Left ventricle myocardium superior (tissue), 1 donor: ENCODE data around the gene NUDT2. TPM values are rescaled to one million over a fixed set of nuclear protein-coding genes. Genes with fewer than 3 reads are reported as not detected.

ENCODE experiments used
- ATAC-seq: fragments of 200-7000 bp; cut with Tn5 transposase; one replicate; pipeline ENCODE4 v1.9.1; 2020; ENCODE audit warnings: mild to moderate bottlenecking, moderate library complexity
- DNase-seq: peaks from one replicate; pipeline ENCODE4 v3.0.0-alpha.2; 2020
- intact Hi-C: fragments of 100-400 bp; cut with micrococcal nuclease; formaldehyde crosslinking; loops from one replicate; pipeline ENCODE4 v1.11.0; 2022
- total RNA-seq: library from RNA; stranded (reverse); fragmentation: NEBNext Ultra II Directional; extraction: Animal tissue kit (Norgen Biotek cat#: 25700); gene quantifications from one replicate; pipeline ENCODE4 v1.2.1, GENCODE V29; 2021
- donor health status: DM: no; HTN: yes; CAD: no; lungs with severe emphysema.

The NUDT2 gene
- total RNA-seq, 1 donor from 2014 or later, result 19.6 TPM

DNA sequence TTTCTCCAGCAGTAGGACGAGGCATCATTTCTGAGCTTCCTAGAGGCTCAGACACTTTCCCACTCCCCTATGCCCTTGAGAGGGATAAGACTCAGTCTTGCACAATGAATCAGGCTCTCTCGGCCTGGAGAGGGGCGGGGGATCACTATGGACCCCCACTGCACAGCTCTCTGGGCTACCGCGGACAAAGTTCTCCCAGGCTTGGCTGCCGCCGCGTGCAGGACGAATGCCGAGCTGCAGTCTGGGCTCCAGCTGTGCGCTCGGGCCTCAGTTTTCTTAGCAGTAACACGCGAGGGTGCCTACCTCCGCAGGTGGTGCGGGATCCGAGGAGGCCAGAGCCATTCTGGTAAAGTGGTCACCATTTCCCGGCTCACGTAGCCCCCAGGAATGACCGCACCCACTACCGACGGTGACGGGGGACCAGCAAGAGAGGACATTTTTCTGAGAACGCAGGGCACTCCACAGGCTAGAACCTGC lies 50.7 kb downstream of the NUDT2 start:
- DNase-seq (peak; percentile 43), ATAC-seq (no peak)
- intact Hi-C loops, result no loop called here

DNA sequence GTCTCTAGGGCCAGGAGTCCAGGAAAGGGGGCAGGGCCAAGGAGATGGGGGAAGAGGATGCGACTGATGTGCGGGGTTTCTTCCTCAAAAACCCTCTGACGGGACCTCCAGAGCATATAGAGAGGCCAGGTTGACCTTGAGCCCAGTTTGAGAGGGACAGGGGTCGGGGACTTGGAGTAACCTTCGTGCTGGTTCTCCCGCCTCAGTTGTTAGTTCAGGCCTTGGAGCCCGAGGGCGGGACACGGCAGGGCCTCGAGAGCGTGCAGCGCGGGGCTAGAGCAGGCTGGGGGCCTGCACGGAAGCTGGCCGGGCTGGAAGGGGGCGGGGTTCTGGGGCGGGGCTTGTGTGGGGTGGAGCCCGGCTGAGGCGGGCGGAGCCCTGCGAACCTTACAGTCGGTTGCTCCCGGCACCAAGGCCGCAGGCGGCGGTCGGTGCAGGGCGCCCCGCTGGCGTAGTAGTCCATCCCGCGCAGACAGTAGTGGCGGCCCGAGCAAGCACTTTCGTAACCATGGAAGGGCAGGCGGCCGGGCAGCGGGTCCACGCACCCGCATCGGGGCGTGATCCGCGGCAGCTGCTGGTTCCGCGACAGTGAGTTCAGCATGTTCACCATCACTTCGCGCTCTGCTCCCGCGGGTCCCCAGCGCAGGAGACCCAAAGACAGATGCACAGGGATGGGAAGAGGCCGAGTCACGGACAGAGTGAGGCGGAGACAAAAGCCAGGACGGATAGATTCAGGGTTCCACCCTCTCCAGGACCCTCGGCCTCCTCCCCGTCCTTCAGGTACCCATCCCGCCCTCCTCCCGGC lies 51.3 kb downstream of the NUDT2 start:
- intact Hi-C loops, result no loop called here
- DNase-seq, result peak; percentile 89
- peak; percentile 81 for ATAC-seq

DNA sequence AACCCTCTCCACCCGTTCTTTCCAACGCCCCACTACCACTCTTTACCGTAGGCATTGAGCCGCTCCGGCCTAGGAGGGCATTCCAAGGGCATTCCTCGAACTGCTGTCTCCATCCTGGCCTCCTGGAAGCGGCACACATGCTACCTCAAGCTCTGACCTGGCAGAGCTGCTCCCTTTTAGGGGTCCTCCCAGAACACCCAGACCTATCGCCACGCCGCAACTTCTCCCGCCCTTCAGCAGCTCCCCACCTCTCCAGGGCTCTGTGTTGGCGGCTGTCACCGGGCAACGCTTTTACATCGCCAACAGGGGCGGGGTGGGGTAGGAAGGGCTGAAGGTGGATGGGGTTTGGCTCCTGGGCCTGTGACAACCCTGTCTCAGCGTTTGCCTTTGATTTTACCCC lies 52.0 kb downstream of the NUDT2 start:
- DNase-seq (peak; percentile 52), ATAC-seq (peak; percentile 19)
- intact Hi-C loops, result no loop called here

DNA sequence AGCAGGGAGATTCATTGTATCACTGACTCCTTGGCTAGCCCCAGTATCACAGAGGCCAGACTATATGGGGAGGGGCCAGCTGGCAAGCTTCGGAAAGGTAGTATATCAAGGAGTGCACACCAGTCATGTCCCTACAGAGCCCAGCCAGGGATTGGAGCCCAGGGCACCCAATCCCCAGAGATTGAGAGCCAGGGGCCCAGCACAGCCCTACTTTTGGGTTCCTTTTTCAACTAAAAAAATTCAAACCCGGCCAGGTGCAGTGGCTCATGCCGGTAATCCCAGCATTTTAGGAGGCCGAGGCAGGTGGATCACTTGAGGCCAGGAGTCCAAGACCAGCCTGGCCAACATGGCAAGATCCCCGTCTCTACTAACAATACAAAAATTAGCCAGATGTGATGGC lies 52.7 kb downstream of the NUDT2 start:
- intact Hi-C loops, result no loop called here
- DNase-seq, result no peak
- ATAC-seq, result no peak

DNA sequence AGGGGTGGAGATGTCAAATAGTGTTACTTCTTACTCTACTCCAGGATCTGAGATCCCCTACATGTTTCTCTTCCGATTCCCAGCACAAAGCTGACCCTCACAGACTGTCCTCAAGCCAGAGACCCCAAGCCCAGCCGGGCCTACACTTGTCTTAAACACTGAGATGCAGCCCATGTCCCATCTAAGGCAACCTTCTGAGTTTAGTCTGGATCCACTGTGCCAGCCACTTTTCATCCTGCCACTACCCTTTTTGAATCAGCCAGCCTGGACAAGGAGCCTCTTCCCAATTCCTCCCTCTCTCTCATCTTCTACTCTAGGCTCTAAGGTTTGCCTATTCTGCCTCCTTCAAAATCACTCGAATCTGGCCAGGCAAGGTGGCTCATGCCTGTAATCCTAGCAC lies 53.5 kb downstream of the NUDT2 start:
- intact Hi-C loops, result no loop called here
- no peak for ATAC-seq
- DNase-seq, result no peak

DNA sequence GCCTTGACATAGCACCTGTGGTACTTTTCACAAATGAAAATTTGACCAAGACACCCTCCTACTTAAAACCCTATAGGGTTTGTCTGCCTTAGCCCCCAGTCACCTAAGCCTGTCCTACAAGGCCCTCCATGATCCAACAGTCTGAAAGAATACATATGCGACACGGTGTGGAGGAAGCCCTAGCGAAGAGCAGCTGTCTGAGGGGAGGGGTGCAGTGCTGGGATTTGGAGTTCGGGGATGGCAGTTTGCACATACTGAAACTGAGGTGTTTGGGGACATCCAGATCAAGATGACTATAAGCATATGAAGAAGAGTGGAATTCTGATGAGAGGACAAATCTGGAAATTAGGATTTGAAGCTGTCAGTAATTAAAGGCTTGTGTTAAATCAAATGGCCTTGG lies 54.5 kb downstream of the NUDT2 start:
- ATAC-seq (no peak), DNase-seq (no peak)
- intact Hi-C loops, result no loop called here

DNA sequence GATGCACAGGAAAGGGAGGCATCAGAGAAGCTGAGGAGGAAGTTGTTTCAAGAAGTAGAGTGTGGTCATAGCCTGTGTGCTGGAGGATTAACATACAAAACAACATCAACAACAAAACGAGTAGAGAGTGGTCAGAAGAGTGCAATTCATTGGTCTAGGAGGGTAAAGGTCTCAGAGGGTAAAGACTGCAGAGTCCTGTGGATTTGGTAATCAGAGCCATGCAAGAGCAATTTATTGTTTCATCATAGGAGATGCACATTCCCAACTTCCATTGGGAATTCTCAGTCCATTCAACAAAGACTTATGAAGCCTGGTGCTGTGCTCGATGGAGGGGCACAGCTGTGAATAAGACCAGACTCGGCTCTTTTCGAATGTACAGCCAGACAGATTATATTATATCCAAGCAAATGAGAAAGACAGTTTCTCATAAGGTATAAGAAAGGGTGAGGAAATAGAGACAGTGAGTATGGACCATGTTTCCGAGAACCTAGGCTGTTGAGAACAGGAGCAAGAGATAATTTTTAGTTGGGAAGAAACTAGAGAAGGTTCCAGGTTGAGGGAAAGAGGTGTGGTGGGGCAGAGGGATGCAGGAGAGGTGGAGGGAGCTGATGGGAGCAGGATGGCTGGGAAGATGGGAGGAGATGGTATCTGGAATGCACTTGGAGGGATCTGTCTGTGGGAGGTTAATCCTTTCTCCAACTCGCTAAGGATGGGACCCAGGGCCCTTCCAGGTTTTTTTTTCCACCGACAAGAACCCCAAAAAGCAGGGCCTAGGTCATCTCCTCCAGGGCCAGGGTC lies 55.2 kb downstream of the NUDT2 start:
- no peak for ATAC-seq
- DNase-seq, result no peak
- intact Hi-C loops, result no loop called here

DNA sequence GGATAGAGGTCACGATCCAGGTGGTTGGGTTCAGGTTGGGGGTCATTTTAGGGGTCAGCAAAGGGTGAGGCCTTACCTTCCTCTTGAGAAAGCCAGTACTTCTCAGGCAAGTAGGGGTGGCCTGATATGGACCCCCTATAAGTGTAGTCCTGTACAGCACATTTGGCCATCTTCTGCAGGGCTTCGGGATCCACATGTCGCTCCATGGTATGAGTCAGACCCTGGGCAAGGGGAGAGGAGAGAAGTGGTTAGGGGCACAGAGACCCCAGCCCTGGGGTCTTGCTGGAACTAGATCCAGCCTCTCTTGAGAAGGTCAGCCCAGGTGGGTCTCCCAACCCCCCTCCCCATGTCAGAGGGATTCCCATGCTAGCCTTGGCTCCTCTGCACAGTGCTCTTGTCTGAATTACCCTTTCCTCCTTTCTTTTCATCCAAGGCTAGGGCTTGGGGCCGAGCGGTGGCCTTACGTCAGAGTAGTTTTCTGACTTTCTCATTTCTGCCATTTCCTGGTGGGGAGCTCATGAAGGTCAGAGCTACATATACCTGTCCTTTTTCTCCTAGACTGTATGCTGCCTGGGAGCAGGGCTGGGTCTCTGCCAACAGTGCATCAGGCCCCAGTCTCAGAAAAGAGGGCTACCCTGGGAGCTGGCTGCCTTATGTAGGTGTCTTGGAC lies 56.3 kb downstream of the NUDT2 start:
- DNase-seq (no peak), ATAC-seq (no peak)
- intact Hi-C loops, result no loop called here

DNA sequence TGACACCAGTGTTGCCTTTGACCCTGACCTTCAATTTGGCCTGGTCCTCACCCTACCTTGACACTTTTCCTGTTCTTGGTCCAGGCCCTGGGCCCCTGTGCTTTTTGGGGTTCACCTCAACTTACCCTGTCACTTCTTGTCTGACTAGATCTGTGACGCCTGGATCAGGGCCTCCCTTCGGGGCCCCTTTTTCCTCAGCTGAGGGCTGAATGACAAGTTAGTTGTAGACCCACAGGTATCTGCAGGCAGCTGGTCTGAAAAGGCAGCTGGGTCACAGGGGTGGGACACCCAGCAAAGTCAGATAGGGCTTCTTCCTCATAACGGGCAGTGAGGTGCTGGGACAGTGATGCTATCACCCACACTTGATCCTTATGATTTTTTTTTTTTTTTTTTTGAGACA lies 57.3 kb downstream of the NUDT2 start:
- intact Hi-C loops, result no loop called here
- DNase-seq (no peak), ATAC-seq (no peak)

DNA sequence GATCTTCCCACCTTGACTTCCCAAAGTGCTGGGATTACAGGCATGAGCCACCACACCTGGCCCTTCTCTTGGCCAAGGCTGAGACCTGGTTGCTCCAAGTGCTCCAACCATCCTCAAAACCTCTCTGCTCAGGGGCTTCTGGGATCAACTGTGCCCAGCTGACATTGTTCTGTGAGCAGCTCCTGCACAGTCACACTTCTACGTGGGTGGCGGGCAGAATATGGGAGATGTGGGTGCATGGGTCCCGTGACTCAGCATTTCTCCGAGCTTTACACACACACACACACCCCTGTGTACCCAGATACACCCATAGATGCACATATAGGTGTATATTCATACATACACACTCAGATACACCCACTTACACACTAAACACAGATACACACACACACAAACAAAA lies 57.9 kb downstream of the NUDT2 start:
- ATAC-seq (no peak), DNase-seq (no peak)
- intact Hi-C loops, result no loop called here

DNA sequence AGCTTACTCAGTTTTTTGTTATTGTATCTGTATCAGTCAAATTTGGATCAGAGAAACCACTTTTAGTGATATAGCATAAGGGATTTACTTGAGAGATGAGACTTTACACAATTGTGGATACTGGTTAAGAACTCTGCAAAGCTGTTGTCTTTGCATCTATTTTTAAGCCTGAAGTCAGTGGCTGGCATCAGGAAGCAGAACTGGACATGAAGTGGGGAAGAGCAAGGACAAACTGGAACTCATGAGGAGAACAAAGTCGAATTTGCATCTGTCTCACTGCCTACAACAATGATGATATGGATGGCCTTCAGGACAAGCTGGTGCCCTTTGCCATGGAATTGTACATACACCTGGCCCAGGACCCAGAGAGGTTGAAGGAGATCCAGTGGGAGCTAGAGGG lies 63.1 kb downstream of the NUDT2 start:
- ATAC-seq, result peak; percentile 78
- intact Hi-C loops, result no loop called here
- no peak for DNase-seq

Other genes with a start within 250 kb of the NUDT2 start
- 17.3 TPM for gene DCAF12, start 202.9 kb upstream of the NUDT2 start, total RNA-seq
- 46.9 TPM for gene UBAP1, start 150.5 kb upstream of the NUDT2 start, total RNA-seq
- 0.45 TPM for gene KIF24, start 301 bp upstream of the NUDT2 start, total RNA-seq
- gene MYORG, start 47.3 kb downstream of the NUDT2 start, total RNA-seq, result 5.3 TPM
- gene FAM219A, start 129.0 kb downstream of the NUDT2 start, total RNA-seq, result 19.7 TPM
- gene DNAI1, start 129.2 kb downstream of the NUDT2 start, total RNA-seq, result not detected
- gene ENHO, start 193.4 kb downstream of the NUDT2 start, total RNA-seq, result 0.40 TPM